RWPE1 (cell line): ENCODE data around the gene EIF6.

Source experiments
- CTCF ChIA-PET: fragments of 350-600 bp; sonication (Branson Sonifier 250); formaldehyde crosslinking; extraction: SDS; loops from one replicate; lab custom pipeline; 2021; lab: Yijun Ruan, JAX
- POLR2A ChIA-PET: fragments of 400-600 bp; formaldehyde crosslinking; extraction: SDS; loops from one replicate; lab custom pipeline; 2020; ENCODE audit warnings: antibody characterized with exemption; ENCODE audit not compliant: low non-redundant PET; lab: Yijun Ruan, JAX
- DNase-seq: peaks from one replicate; pipeline ENCODE4 v3.0.0; 2012; ENCODE audit warnings: low spot score
- H3K27ac ChIP-seq: fragments of 450-650 bp; 2 replicates; pipeline ENCODE4 v1.5.1; 2017
- TF ChIP-seq, protein P1 (sequence below): fragments of 450-650 bp; conservative IDR thresholded peaks from 2 replicates; pipeline ENCODE4 v1.5.1; 2017; ENCODE audit warnings: low read depth, mild to moderate bottlenecking

Gene EIF6

DNA sequence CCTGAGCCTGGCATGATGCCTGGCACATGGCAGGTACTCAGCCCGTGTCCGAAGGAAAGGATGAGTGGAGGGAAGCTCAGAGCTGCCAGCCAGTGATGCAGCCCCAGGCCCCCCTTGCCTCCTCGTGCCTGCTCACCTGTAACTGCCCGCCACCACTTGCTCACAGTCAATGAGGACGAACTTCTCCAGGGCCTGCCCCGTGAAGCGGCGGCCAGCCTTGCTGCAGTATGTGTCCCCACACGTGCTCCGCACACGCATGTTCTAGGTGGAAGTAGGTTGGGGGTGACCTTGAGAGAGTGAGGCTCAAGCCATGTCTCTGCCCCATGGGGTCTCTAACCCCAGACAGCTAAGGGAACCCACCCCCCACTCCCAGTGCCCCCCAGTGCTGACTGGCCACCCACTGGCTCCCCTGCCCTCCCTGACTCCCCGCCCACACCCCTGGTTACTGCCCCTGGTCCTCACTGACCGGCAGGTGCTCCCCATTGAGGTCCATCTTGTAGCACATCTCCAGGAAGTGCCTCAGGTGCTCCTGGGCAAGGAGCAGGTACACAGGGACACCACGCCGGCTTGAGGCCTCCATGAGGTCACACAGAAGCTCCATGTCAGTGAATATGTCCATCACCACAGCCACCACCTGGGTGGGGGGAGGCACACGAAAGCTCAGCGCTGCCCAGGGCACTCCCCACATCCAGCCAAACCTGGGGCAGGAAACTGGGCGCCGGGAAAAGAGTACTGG lies 3.9 kb upstream of the EIF6 start:
- DNase-seq, result no peak
- no peak overlapping the region for H3K27ac ChIP-seq
- TF ChIP-seq, protein P1, sequence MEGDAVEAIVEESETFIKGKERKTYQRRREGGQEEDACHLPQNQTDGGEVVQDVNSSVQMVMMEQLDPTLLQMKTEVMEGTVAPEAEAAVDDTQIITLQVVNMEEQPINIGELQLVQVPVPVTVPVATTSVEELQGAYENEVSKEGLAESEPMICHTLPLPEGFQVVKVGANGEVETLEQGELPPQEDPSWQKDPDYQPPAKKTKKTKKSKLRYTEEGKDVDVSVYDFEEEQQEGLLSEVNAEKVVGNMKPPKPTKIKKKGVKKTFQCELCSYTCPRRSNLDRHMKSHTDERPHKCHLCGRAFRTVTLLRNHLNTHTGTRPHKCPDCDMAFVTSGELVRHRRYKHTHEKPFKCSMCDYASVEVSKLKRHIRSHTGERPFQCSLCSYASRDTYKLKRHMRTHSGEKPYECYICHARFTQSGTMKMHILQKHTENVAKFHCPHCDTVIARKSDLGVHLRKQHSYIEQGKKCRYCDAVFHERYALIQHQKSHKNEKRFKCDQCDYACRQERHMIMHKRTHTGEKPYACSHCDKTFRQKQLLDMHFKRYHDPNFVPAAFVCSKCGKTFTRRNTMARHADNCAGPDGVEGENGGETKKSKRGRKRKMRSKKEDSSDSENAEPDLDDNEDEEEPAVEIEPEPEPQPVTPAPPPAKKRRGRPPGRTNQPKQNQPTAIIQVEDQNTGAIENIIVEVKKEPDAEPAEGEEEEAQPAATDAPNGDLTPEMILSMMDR, result no peak
- POLR2A ChIA-PET, result no interaction called here
- CTCF ChIA-PET, result interaction anchor here (0.8 to 1.4 kb wide), 2 partner anchors 15 to 16 kb away, joined by 3 to 9 read pairs; no protein-coding TSS in a partner anchor

DNA sequence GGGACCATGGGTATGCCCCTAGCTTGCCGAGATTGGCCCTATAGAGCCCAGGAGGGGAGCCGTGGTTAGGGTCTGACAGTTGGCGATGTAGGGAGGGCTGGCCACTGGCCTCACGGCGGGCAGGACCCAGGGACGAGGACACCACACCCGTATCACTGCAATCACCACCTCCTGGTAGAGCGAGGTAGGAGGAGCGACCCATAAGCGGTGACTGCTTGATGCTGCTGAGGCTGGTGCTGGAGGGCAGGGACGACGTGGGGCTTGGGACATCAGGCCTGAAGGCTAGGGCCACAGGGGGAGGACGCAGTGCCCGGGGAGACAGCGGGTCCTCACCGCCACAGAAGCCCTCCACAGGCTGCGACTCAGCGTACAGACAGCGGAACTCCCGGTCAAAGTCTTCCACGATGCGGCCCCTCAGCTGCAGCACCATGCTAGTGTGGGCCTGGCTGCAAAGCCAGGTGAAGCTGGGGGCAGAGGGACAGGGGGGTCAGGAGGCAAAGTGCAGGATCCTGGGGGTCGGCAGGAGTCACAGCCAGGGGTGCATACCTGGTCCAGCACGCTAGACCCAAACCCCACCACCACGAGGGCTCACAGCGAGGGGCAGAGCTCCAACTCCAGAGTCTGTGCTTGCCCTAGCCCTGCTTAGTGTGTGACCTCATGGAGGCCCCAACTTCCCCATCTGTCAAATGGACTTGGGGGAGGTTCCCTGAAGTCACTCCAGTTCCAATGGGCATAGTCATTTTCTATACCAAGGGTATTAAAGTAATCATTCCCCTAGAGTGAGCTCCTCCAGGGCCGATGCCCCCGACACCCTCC lies 3.1 kb upstream of the EIF6 start:
- ChIA-PET POLR2A (no interaction called here), CTCF (no interaction called here)
- TF ChIP-seq, protein P1, result no peak
- no peak overlapping the region for H3K27ac ChIP-seq
- DNase-seq, result no peak

DNA sequence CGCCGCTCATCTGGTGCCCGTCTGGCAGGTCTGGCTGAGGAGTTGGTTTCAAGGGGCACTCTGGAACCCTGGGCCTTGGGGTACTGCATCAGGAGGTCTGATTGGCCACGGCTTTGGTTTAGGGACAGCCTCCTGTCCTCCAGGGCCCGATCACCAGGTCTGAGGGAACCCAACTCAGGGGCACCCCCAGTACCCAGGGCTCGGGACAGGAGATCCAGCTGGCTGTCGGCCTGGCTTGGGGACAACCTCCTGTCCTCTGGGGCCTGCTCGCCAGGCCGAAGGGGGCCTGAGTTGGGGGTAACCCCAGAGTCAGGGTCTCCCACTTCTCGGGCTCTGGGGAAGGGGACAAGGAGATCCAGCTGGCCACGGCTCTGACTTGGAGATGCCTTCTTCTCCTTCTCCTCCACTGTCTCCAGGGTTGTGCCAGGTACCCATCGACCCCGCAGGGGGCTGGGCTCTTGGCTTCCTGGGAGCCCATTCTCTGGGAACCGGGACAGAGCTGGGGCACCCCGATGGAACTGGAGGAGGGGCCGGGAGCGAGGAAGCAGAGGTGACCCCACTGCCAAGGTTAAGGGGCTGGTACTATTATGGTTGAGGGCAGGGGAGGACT lies 2.4 kb upstream of the EIF6 start:
- peak overlapping the region; percentile 11; the same call in 1 of the 2 replicates for H3K27ac ChIP-seq
- DNase-seq, result no peak
- ChIA-PET CTCF (interaction anchor here (0.6 to 0.9 kb wide), 2 partner anchors 17 to 52 kb away, joined by 3 to 5 read pairs; no protein-coding TSS in a partner anchor), POLR2A (no interaction called here)
- TF ChIP-seq, protein P1, result no peak

DNA sequence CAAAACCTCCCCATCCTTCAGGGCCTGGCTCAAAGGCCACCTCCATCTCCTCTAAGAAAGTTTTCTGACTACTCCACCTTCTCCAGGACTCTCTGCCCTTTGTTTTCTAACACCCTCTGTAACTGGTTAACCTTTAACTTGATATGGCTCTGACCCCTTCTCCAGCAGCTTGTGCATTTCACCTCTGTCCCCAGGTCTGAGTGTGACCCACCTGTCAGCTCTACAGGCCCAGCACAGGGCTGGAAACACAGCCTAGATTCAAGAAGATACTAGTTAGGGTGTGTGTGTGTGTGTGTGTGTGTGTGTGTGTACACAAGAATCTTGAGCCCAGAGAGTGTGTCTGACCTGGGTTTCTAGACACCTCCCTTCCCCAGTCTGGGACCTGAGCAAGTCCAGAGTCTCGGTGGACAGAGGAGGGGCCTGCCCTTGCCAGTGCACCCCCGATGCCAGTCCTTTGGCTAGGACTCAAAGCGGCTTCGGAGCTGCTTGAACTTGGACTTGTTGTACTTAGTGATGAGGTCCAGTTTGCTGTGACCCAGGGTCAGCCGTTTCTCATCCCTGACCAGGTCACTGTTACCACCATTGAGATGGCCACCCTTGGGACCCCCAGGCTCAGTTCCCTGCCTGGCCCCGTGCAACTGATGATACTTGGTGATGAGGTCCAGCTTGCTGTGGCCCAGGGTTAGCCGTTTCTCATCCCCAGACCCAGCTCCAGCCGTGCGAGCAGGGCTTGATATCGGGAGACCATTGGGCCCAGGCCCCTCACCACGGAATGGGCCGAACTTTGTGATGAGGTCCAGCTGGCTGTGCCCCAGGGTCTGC lies 1.7 kb upstream of the EIF6 start:
- TF ChIP-seq, protein P1, result no peak
- POLR2A ChIA-PET, result interaction anchor here (0.6 kb wide), 1 partner anchor 13 kb away, joined by 3 read pairs; no protein-coding TSS in a partner anchor
- no peak for DNase-seq
- peak overlapping the region; percentile 11 for H3K27ac ChIP-seq
- CTCF ChIA-PET, result interaction anchor here (0.5 to 0.9 kb wide), 6 partner anchors 17 to 652 kb away, joined by 3 to 5 read pairs (median 3); no protein-coding TSS in a partner anchor

DNA sequence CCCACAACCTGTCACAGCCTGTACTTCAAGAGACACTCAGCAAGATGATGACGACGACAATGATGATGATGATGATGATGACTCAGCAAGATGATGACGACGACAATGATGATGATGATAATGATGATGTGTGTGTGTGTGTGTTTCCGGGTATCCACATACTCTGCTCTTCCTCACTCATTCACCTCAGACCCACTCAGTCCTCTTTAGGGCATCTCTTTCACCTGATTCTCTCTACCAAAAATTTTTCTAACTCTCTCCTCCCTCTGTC lies 1.2 kb upstream of the EIF6 start:
- ChIA-PET CTCF (interaction anchor here (0.5 to 0.6 kb wide), 3 partner anchors 79 to 156 kb away, joined by 3 to 4 read pairs (median 3); no protein-coding TSS in a partner anchor), POLR2A (interaction anchor here (0.6 kb wide), 1 partner anchor 13 kb away, joined by 3 read pairs; no protein-coding TSS in a partner anchor)
- TF ChIP-seq, protein P1, result no peak
- peak overlapping the region; percentile 84; the same call in 1 of the 2 replicates for H3K27ac ChIP-seq
- no peak for DNase-seq
